ENCODE results near the gene MPHOSPH8.

Gene MPHOSPH8, protein sequence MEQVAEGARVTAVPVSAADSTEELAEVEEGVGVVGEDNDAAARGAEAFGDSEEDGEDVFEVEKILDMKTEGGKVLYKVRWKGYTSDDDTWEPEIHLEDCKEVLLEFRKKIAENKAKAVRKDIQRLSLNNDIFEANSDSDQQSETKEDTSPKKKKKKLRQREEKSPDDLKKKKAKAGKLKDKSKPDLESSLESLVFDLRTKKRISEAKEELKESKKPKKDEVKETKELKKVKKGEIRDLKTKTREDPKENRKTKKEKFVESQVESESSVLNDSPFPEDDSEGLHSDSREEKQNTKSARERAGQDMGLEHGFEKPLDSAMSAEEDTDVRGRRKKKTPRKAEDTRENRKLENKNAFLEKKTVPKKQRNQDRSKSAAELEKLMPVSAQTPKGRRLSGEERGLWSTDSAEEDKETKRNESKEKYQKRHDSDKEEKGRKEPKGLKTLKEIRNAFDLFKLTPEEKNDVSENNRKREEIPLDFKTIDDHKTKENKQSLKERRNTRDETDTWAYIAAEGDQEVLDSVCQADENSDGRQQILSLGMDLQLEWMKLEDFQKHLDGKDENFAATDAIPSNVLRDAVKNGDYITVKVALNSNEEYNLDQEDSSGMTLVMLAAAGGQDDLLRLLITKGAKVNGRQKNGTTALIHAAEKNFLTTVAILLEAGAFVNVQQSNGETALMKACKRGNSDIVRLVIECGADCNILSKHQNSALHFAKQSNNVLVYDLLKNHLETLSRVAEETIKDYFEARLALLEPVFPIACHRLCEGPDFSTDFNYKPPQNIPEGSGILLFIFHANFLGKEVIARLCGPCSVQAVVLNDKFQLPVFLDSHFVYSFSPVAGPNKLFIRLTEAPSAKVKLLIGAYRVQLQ

GRCh38 chr13:19633479-19634255, at the start of gene MPHOSPH8:
Gene MPHOSPH8, plus strand, starts transcription at chr13:19633659. Its CDS starts 90 bp downstream, at chr13:19633749.
- peak; percentile 99 for DNase-seq

- DNase-seq = peak; percentile 77
Measured at GRCh38 chr13:19586904-19587634, 46.4 kb upstream of the MPHOSPH8 start.

DNA sequence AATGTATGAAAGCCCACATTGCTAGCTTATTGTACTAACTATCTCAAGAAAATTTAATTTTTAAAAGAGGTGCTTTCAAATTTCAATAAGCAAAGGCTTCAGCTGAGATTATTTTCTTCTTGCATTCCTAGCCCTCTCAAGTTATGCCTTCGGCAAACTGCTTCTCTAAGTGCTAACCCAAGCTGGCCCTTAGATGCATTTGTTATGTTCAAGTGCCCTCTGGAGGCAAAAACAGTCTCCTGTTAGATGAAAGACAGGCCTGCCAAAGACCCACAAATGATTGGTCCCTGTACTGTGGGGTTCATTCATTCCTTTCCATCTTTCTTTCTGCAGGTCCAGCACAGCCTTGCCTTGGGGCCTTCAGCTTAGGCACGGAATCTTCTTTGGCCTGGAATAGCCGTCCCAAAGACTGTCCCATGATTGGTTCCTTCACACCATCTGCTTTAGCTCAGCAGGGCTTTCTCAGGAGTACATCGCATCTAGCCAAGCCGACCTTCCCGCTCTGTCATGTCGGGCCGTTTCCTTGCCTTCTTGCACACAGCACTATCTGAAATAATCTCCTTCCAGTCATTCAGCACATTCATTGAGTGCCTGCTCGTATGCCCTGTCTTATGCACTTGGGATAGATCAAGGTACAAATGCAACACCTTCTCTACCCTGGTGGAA, 45.7 kb upstream of the MPHOSPH8 start:
- DNase-seq = peak; percentile 73

GRCh38 chr13:19589312-19589711, 44.1 kb upstream of the MPHOSPH8 start:
- DNase-seq = no peak

- no peak for DNase-seq
Measured at GRCh38 chr13:19590423-19590822, 43.0 kb upstream of the MPHOSPH8 start.

DNA sequence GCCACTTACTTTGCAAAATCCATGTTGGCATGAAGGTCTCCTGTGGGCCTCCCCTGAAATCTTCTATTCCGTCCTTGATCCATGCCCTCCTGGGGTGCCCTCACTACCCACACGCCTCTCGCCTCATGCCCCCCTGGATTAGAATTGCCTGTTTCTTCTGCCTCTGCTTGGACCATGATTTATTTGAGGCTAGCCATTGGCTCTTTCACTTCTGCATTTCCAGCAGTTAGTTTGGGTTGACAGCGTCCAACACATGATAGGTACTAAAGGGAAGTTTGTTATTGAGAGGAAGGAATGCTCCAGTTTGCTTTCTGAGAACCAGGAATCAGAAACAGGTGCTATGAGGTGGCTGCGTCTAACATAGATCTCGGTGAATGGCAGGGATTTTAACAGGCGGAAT, 41.6 kb upstream of the MPHOSPH8 start:
- DNase-seq = peak; percentile 50

DNA sequence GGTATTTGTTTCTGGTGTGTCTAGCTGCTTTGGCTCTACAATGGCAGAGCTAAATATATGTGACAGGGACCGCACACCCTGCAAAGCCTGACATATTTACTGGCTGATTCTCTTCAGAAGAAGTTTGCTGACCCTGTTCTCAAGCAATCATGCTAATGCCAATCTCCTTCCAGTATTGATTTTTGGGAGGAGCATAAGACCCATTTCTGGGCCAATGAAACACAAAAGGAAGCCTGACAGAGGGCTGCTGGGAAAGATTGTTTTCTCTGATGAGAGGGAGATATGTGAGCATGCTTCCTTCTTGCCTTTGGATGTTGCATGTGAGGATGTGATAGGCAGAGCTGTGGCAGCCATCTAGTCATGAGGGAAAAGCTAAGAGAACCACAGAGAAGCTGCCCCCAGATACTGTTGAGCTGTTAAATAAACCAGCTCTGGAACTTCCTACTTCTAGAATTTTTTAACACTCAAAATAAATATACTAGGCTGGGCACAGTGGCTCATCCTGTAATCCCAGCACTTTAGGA, 40.7 kb upstream of the MPHOSPH8 start:
- DNase-seq = peak; percentile 63

- DNase-seq = no peak
Measured at GRCh38 chr13:19596086-19596485, 37.4 kb upstream of the MPHOSPH8 start.

GRCh38 chr13:19596960-19597361, 36.5 kb upstream of the MPHOSPH8 start:
- DNase-seq = no peak

- DNase-seq = no peak
Measured at GRCh38 chr13:19597523-19597922, 35.9 kb upstream of the MPHOSPH8 start.

DNA sequence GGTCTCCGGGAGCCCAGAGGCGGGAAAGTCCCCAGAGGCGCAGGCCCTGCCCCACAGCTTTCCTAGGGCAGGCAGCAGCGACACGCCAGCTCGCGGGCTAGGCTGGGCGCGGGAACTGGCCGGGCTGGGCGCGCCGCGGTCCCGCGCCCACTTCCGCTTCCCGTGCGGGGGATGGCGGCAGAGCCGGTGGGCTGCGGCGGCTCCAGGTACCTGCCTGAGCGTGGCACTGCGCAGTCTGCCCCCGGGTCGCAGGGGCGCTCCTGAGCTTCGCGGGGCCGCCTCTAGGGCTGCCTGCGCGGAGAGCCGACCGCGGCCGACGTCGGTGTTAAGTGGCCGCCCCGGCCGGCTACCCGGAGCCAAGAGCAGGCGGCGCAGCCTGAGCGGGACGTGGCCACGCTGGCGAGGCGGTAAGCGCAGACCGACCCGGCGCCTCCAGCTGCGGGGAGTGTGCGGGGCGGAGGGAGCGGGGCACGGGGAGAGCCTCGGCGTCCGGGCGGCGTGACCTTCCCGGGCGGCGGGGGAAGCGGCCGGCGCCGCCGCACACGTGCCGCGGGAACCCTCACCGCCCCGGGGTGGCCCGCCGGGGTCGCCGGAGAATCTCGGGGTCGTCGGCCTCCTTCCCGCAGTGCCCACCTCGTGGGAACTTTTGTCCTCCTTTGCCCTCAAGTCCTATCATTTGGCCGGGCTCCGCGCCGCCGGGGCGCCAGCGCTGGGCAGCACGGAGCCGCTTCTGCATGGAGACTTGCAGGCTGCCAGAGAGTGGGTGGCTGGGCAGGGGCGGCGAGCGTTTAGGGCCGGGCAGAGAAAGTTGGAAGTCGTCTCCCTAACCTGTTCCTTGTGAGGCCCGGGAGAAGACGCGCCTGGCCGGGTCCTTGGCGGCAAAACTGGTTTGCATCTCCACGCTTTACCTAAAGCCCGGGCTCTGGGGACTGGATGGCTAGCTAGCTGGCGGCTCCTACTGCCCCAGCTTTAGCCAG, 31.4 kb upstream of the MPHOSPH8 start:
- DNase-seq = peak; percentile 62

GRCh38 chr13:19604306-19604705, 29.2 kb upstream of the MPHOSPH8 start:
- DNase-seq = no peak

DNA sequence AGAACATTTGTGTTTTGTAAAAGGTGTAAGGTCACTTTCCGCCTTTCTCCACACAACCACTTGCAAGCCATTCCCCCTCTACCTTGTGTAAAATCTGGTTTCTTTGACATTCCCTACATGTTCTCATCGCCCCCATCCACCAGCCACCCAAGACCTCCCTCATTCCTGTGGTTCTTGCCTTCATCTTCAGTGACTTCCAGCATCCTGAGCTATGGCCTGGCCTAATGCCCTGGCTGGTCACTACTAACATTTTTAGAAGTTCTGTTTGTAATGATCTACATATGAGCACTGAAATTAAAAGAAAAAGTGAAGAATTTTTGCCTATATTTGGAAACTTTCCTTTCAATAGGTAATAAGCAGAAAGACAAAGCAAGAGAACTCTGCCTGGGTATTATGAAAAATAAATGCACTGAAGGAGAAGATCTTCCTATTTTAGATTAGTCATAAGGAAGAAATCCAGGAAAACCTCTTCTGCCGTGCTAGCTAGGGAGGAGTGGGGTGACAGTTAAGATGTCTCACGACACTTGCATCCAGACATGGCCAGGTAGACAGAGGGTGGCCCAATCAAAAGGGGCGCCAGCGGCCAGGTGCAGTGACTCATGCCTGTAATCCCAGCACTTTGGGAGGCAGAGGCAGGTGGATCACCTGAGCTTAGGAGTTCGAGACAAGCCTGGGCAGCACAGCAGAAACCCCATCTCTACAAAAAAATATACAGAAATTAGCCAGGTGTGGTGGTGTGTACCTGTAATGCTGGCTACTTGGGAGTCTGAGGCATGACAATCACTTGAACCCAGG, 28.1 kb upstream of the MPHOSPH8 start:
- DNase-seq = no peak

DNA sequence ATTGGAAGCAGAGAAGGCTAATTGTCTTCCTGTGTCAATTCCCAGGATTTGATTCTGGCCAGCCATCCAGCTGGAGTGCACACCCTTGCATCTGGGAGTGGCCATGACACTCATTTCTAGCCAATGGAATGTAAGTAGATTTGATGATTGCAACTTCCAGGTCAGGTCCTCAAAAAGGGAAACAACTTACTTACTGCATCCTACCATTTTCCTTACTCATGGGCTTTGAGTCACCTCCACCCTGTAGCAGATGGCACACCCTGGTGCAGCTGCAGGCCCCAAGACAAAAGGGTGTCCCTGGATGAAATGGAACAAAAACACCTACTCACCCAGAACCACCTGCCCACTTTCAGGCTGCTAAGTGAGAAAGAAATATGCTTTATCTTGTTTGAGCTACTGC, 27.3 kb upstream of the MPHOSPH8 start:
- no peak for DNase-seq

DNA sequence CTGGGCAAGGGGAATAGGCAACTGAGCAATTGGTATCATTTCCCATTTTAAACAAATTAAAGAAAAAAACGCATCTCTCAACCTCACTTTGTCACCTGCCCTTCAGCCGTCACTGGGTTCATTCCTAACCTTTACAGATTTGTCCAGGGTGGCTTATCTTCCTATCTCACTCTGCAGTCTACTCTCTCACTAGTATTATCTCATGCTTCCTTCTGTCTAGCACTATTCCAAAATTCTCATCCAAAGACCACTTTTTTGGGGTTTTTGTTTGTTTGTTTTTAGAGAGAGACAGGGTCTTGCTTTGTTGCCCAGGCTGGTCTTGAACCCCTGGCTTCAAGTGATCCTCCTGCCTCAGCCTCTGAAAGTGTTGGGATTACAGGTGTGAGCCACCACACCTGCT, 26.7 kb upstream of the MPHOSPH8 start:
- DNase-seq = no peak

DNA sequence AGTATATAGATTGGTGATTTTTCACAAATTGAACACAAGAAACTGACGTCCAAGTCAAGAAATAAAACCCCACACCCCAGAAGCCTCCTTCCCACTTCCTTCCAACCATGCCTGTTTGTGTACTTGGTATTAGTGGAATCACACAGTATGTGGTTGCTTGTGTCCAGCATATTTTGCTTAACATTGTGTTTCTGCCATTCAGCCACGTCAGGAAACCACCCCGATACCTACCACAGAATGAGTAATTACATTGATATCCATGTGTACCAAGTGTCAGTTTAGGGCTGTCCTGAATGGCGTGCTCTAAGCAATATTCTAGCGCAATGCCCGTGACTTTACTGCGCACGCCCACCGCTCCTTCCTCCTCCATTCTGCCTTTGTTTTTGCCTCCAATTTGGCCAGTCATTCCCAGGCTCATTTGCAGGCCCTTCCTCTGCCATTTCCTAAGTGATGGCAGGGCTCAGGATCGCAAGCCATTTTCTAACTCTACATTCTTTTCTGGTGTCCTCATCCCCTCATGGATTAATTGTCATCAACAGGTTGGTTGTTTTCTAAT, 25.9 kb upstream of the MPHOSPH8 start:
- DNase-seq = no peak

DNA sequence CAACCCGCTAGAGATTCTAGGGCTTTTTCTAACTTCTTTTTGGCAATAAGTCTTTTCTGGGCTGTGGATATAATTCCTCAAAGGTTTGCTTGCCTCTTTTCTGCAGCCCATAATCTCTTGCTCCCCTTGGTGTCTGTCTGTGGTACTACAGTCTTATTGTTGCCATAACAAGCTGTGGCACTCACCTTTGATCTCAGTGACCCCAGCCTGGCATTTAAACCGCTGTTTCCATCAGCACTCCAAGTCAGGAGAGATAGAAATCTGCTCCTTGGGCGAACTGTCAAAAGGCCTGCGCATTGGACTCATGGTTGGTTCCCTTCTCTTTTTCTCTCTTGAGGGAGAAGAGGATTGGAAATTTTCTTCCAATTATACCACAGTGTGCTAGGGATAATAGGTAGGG, 14.5 kb upstream of the MPHOSPH8 start:
- DNase-seq = peak; percentile 13

DNA sequence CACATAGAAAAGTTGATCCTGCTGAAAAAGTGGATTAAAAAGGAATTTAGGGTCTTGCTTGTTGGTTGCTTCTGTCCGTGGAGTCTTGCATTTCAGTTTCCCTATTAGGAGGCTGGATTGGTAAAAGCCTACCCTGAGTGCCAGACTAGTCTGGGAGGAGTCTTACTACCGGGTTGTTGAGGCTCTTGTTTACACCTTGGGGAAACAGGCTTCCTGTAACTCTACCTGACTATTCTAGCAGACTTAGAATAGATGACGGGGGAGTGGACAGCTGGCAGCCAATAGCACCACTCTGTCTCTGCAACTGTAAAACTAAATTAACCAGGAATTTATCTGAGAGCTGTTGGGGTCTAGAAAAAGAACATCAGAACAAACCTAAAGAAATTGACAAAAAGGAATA, 11.3 kb upstream of the MPHOSPH8 start:
- DNase-seq = no peak

DNA sequence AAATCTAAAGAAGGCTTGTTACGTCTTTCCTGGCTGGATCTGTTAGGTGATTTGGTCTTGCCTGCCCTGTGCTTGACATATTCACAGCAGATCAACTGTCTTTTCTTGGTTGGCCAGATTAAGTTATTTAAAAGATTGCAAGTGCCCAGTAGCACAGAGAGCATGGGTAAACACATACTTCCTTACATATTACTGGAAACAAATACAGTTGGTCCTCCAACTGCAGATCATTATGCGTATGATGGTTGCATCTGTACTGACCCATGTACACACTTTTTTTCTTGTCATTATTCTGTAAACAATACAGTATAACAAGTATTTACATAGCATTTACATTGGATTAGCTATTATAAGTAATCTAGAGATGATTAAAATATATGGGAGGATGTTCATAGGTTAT, 9.2 kb upstream of the MPHOSPH8 start:
- DNase-seq = no peak

Data from GDM1 (cell line).